Lung (tissue), 12 donors: ENCODE data around the gene TBXA2R. TPM values are rescaled to one million over a fixed set of nuclear protein-coding genes. Genes with fewer than 3 reads are reported as not detected.

ENCODE experiments used
- ATAC-seq: fragments of 200-7000 bp; cut with Tn5 transposase; one replicate; pipeline ENCODE4 v1.9.1; 2020; ENCODE audit warnings: moderate number of reproducible peaks; ENCODE audit not compliant: insufficient read depth, low FRiP score
- DNase-seq, 3 donors: peaks; one replicate each; pipeline ENCODE4 v3.0.0-alpha.2; 2013 to 2017
- H3K27ac ChIP-seq, 2 donors: one replicate each; pipeline ENCODE4 v1.5.1; 2013; ENCODE audit warnings: mild to moderate bottlenecking in 2 of 2, moderate library complexity in 2 of 2, control low read depth in 1 of 2, inconsistent platforms in 1 of 2, low read depth in 1 of 2, low read length in 1 of 2
- H3K27me3 ChIP-seq, 3 donors: one replicate each; pipeline ENCODE4 v1.5.1; 2013; ENCODE audit warnings: low read length in 2 of 3; ENCODE audit not compliant: control insufficient read depth in 3 of 3, insufficient read depth in 3 of 3
- H3K36me3 ChIP-seq, 4 donors: one replicate each; pipeline ENCODE4 v1.5.1; 2013; ENCODE audit warnings: low read length in 4 of 4, mild to moderate bottlenecking in 1 of 4, moderate library complexity in 1 of 4; ENCODE audit not compliant: control insufficient read depth in 4 of 4, insufficient read depth in 4 of 4
- H3K4me1 ChIP-seq, 5 donors: one replicate each; pipeline ENCODE4 v1.5.1; 2013; ENCODE audit warnings: low read length in 5 of 5, mild to moderate bottlenecking in 2 of 5, moderate library complexity in 1 of 5; ENCODE audit not compliant: control insufficient read depth in 5 of 5, insufficient read depth in 5 of 5
- H3K4me3 ChIP-seq: one replicate; pipeline ENCODE4 v1.5.1; 2013; ENCODE audit warnings: mild to moderate bottlenecking, control low read depth, moderate library complexity
- H3K9ac ChIP-seq, 2 donors: one replicate each; pipeline ENCODE4 v1.5.1; 2013; ENCODE audit warnings: low read length in 2 of 2, control low read depth in 1 of 2; ENCODE audit not compliant: insufficient read depth in 1 of 2
- H3K9me3 ChIP-seq, 4 donors: one replicate each; pipeline ENCODE4 v1.5.1; 2013; ENCODE audit warnings: low read length in 3 of 4, mild to moderate bottlenecking in 1 of 4, moderate library complexity in 1 of 4; ENCODE audit not compliant: control insufficient read depth in 4 of 4, insufficient read depth in 3 of 4
- WGBS, 2 donors: extraction: QIAGEN DNeasy Blood & Tissue Kit; methylation state at CpG; one replicate each; pipeline ENCODE4 v1.1.7; 2013; 5-methylcytosine and 5-hydroxymethylcytosine counted together
- polyA plus RNA-seq, 2 donors: library from polyadenylated mRNA; stranded (reverse); fragments of 200-250 nt; gene quantifications; one replicate each; pipeline ENCODE4 v1.2.1, GENCODE V29; 2013
- total RNA-seq, 2 donors: library from RNA; depleted of rRNA in 1 of 2; stranded (reverse); fragments of >200 nt in 1 of 2; gene quantifications; one replicate each; pipeline ENCODE4 v1.2.1, GENCODE V29; 2014 to 2021
- TF ChIP-seq, protein P1 (sequence below): IDR thresholded peaks from 2 replicates; pipeline ENCODE4 v1.5.1; 2012; ENCODE audit warnings: mild to moderate bottlenecking; ENCODE audit errors: control extremely low read depth, extremely low read depth
- donor health status: control.
- donor health status: control.
- donor health status: Bipolar disorder and iron deficiency.
- donor health status: healthy.
- donor health status: DM: yes; HTN: yes; CAD: no.

Gene TBXA2R
- total and polyA plus RNA-seq, 4 donors: 2.5 to 7.6 (median 3.5) TPM

GRCh38 chr19:3610745-3611717 lies 4.4 kb upstream of the TBXA2R start:
- Histone ChIP-seq H3K9me3 (peaks cover 0 to 3% (median 0%) of the 10 kb centered on the region in 4 donors), H3K9ac (no peak overlapping the region), H3K36me3 (peaks cover 4 to 47% (median 11%) of the 10 kb centered on the region in 4 donors), H3K4me3 (no peak overlapping the region), H3K27me3 (peaks cover 0 to 1% (median 0%) of the 10 kb centered on the region in 3 donors), H3K4me1 (peaks cover 0 to 35% (median 12%) of the 10 kb centered on the region in 5 donors), H3K27ac (no peak overlapping the region)
- ATAC-seq (no peak), DNase-seq (peak in 1 of 3 donors; percentile 20)
- TF ChIP-seq, protein P1, sequence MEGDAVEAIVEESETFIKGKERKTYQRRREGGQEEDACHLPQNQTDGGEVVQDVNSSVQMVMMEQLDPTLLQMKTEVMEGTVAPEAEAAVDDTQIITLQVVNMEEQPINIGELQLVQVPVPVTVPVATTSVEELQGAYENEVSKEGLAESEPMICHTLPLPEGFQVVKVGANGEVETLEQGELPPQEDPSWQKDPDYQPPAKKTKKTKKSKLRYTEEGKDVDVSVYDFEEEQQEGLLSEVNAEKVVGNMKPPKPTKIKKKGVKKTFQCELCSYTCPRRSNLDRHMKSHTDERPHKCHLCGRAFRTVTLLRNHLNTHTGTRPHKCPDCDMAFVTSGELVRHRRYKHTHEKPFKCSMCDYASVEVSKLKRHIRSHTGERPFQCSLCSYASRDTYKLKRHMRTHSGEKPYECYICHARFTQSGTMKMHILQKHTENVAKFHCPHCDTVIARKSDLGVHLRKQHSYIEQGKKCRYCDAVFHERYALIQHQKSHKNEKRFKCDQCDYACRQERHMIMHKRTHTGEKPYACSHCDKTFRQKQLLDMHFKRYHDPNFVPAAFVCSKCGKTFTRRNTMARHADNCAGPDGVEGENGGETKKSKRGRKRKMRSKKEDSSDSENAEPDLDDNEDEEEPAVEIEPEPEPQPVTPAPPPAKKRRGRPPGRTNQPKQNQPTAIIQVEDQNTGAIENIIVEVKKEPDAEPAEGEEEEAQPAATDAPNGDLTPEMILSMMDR: no peak
- WGBS, 2 donors: 90 to 91% methylated on average over 41 of the region's 41 CpGs

DNA sequence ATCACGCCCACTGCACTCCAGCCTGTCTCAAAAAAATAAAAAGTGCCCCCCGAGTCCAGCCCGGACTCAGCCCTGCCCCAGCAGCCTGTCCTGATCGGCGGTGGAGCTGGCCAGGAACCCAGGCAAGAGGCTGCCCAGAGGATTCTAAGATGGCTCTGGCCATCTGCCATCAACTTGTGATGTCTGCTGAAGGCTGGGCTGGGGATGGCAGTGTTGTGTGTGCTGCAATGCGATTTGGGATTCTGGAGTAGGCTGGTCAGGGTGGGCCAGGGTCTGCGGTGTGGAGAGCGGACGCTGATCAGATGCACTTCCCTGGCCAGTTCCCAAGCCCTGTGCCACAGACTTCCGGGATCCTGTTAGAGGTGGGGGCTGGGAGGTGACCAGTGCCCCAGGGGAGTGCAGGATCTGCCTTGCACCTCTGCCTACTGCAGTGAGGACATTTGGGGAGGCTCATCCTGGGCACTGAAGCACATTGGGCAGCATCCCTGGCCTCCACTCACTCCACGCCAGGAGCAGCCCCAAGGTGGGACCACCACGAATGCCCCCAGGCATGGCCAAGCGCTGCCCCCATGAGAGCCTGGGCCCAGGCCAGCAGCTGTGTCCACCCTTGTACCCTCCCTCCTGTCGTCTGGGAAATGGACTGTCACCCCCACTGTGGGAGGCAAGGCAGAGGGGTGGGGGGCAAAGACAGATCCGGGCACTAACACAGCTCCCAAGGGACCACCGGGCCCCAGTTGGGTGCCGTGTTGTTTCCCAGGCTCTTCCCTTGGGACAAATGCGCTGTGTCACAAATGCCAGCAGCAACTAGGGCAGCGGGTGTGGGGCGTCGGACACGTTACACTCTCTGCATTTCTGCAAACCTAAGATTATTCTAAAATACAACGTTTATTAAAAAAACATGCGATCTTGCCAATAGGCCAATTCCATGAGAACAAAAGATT lies 3.4 kb upstream of the TBXA2R start:
- no peak overlapping the region for H3K9ac ChIP-seq
- TF ChIP-seq, protein P1: no peak
- peaks cover 0 to 36% (median 13%) of the 10 kb centered on the region in 5 donors for H3K4me1 ChIP-seq
- WGBS, 2 donors: 77 to 82% methylated on average over 24 of the region's 24 CpGs
- DNase-seq (peak in 1 of 3 donors; percentile 10), ATAC-seq (no peak)
- no peak overlapping the region for H3K27ac ChIP-seq
- no peak overlapping the region for H3K4me3 ChIP-seq
- peaks cover 0 to 3% (median 0%) of the 10 kb centered on the region in 4 donors for H3K9me3 ChIP-seq
- peaks cover 0 to 11% (median 0%) of the 10 kb centered on the region in 3 donors for H3K27me3 ChIP-seq
- peaks cover 4 to 39% (median 11%) of the 10 kb centered on the region in 4 donors for H3K36me3 ChIP-seq

DNA sequence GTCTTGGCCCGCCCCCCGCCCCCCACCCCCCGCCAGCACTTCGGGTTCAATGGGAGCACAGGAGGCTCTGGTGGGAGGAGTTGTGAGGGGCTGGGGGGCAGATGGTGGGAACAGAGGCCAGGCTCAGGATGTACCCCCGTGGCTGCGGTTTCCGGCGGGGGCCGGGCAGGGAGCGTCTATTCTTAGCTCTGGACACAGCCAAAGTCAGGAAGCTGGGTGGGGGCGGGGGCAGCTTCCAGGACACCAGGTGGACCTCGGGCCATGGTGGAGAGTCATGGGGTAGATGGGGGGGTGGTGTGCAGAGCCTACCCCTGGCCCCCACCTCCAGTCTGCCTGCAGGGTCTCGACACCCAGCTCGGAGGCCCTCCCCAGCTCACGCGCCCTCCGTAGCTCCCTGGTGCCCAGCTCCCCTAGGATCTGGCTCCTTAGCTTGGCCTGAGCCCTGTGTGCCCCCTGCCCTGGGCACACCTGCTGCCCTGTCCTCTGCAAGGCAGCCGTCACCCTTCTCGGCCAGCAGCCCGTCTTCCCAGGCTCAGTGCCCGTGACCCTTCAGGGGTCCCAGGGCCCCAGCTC lies 2.2 kb upstream of the TBXA2R start:
- ATAC-seq (no peak), DNase-seq (peak in 1 of 3 donors; percentile 53)
- Histone ChIP-seq H3K4me3 (no peak overlapping the region), H3K9ac (no peak overlapping the region), H3K4me1 (peaks cover 0 to 40% (median 12%) of the 10 kb centered on the region in 5 donors), H3K9me3 (peaks cover 0 to 3% (median 0%) of the 10 kb centered on the region in 4 donors), H3K27me3 (peaks cover 0 to 15% (median 0%) of the 10 kb centered on the region in 3 donors), H3K36me3 (peaks cover 4 to 32% (median 11%) of the 10 kb centered on the region in 4 donors), H3K27ac (peak overlapping the region; percentile 30 to 54)
- WGBS, 2 donors: 22 to 38% methylated on average over 16 to 21 of the region's 21 CpGs
- TF ChIP-seq, protein P1: no peak
